ENCODE results near the gene UBASH3B.
A peak's percentile ranks its signal among the peaks of the same experiment; 100 is the strongest.

The UBASH3B gene

GRCh38 chr11:122764371-122765090, 109.0 kb downstream of the UBASH3B start:
- in situ Hi-C loops (cut with HindIII; ENCODE audit: low pct_ligation_motif_present, low pct_unique_long_range_greater_than_20kb, low sequenced_read_pairs), result no loop called here
- DNase-seq, result no peak

DNA sequence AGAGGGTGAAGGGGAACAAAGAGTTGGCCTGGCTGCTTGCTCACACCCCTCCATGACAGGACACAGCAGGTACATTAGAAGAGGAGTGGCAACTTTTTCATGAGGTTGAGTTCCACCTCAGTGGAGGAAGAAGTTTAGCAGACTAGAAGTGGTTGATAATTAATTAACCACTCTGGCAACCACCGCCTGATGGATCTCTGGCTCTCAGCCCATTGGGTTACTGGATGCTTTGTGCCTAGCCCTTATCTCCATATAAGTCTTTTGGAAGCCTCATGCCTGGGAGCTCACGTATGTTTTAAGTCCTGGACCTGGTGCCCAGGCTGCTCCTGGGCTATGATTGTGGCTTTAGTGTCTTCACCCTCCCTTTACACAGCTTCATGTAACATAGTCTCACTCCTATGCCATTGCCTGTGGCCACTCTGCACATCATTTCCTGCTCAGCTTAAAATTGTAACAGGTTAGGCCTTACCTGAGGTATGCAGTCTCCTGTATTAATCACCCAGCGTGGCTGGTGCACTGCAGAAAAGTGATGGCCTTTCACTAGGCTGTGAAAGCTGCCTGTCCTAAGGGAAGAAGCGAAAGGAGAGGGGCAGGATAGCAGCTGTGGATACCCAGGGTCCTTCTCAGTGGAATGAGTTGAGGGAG, 110.1 kb downstream of the UBASH3B start:
- peak; percentile 19 for DNase-seq
- in situ Hi-C loops (cut with HindIII; ENCODE audit: low pct_ligation_motif_present, low pct_unique_long_range_greater_than_20kb, low sequenced_read_pairs), result no loop called here

- no peak for DNase-seq
- in situ Hi-C loops (cut with HindIII; ENCODE audit: low pct_ligation_motif_present, low pct_unique_long_range_greater_than_20kb, low sequenced_read_pairs), result no loop called here
Measured at GRCh38 chr11:122769126-122769780, 113.7 kb downstream of the UBASH3B start.

DNA sequence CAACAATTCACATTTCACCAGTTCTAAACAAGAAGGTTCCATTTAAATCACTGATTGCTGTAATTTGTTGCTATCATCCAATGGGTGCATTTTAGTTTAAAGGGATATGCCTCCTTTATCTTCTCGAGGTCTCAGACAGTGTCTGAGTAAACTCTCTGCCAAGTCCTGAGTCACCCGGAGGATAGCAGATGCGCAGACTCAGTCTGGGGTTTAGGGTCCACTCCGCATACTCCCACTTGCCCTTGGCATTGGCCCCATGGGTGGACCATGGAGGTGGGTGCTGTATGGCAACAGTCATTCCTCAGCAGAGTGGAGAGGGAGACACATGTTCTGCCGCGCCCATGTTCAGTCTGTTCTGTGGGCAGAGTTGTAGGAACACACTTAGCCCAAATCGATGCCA, 117.4 kb downstream of the UBASH3B start:
- no peak for DNase-seq
- in situ Hi-C loops (cut with HindIII; ENCODE audit: low pct_ligation_motif_present, low pct_unique_long_range_greater_than_20kb, low sequenced_read_pairs), result no loop called here

GRCh38 chr11:122773781-122774266, 118.3 kb downstream of the UBASH3B start:
- no peak for DNase-seq
- in situ Hi-C loops (cut with HindIII; ENCODE audit: low pct_ligation_motif_present, low pct_unique_long_range_greater_than_20kb, low sequenced_read_pairs), result no loop called here

- in situ Hi-C loops (cut with HindIII; ENCODE audit: low pct_ligation_motif_present, low pct_unique_long_range_greater_than_20kb, low sequenced_read_pairs), result no loop called here
- DNase-seq, result no peak
Measured at GRCh38 chr11:122775675-122776271, 120.3 kb downstream of the UBASH3B start.

DNA sequence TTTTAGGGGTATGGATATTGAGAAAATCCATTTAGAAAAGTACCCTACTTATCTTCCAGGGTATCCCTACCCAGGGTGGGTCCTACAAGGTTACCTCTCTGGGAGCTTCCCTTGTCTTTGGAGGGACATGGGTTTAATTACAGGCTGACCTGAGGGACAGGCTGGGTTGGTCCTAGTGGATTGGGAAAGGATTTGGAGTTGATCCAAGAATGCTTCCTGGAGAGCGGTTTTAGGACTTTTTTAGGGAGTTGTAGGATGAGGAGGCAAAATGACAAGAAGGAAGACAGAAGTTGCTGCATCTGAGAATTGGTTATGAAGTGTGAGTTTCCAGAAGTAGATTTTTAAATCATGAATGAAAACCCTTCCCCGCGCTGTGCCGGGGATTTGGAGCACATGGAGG, 121.0 kb downstream of the UBASH3B start:
- in situ Hi-C loops (cut with HindIII; ENCODE audit: low pct_ligation_motif_present, low pct_unique_long_range_greater_than_20kb, low sequenced_read_pairs), result no loop called here

GRCh38 chr11:122777343-122777742, 121.8 kb downstream of the UBASH3B start:
- in situ Hi-C loops (cut with HindIII; ENCODE audit: low pct_ligation_motif_present, low pct_unique_long_range_greater_than_20kb, low sequenced_read_pairs), result no loop called here
- no peak for DNase-seq

More for the DNA sequence above, 121.0 kb downstream of the UBASH3B start:
- no peak for DNase-seq

- in situ Hi-C loops (cut with HindIII; ENCODE audit: low pct_ligation_motif_present, low pct_unique_long_range_greater_than_20kb, low sequenced_read_pairs), result no loop called here
Measured at GRCh38 chr11:122778148-122778547, 122.6 kb downstream of the UBASH3B start.

DNA sequence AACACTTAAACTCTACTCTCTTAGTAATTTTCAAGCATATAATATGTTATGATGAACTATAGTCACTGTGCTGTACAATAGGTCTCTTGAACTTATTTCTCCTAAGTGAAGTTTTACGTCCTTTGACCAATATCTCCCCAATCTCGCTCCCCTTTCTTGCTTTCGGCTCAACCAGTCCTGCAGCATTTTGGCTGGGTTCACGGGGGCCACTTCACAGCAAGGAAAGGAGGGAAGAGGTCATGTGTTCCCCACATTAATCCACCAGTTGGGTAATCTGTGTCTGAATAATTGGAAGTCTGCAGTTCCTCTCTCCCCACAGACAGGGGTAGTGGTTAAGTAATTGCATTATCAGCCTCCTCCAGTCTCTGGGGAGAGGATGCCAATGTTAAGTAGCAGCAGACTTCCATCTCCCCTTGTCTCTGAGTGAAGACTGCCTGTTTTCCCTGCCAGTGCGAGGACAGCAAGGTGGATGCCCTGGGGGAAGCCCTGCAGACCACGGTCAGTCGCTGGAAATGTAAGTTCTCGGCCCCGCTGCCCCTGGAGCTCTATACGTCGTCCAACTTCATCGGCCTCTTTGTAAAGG, 123.6 kb downstream of the UBASH3B start:
- in situ Hi-C loops (cut with HindIII; ENCODE audit: low pct_ligation_motif_present, low pct_unique_long_range_greater_than_20kb, low sequenced_read_pairs), result no loop called here
- DNase-seq, result no peak

More at GRCh38 chr11:122778148-122778547, 122.6 kb downstream of the UBASH3B start:
- no peak for DNase-seq

DNA sequence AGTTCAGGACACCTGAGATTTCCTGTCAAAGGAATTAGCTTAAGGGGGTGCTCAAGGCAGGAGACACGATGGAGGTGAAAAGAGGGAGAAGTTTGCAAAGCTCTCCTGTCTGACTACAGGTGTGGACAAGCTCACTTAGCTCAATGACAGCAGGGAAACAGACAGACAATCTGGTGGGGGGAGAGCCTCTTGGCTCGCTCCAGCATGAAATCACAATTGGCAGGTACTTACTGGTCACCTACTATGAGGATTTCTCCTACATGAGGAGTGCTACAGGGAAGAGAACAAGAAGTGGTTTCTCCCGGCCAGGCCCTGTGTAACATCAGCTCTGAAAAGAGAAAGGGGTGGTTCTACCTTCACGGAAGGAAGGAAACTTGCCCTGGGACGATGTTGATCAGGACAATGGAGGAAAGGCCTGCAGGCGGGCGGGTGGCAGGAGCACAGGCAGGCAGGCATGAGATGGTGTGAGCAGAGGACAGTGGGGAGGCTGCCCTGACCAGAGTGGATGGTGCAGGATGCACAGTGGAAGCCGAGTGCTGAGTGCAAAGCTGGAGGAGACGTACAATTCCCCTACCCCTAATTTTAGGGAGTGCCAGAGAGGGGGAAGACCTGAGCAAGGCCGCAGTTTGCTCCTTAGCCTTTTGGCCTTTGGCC, 124.9 kb downstream of the UBASH3B start:
- in situ Hi-C loops (cut with HindIII; ENCODE audit: low pct_ligation_motif_present, low pct_unique_long_range_greater_than_20kb, low sequenced_read_pairs), result no loop called here

DNA sequence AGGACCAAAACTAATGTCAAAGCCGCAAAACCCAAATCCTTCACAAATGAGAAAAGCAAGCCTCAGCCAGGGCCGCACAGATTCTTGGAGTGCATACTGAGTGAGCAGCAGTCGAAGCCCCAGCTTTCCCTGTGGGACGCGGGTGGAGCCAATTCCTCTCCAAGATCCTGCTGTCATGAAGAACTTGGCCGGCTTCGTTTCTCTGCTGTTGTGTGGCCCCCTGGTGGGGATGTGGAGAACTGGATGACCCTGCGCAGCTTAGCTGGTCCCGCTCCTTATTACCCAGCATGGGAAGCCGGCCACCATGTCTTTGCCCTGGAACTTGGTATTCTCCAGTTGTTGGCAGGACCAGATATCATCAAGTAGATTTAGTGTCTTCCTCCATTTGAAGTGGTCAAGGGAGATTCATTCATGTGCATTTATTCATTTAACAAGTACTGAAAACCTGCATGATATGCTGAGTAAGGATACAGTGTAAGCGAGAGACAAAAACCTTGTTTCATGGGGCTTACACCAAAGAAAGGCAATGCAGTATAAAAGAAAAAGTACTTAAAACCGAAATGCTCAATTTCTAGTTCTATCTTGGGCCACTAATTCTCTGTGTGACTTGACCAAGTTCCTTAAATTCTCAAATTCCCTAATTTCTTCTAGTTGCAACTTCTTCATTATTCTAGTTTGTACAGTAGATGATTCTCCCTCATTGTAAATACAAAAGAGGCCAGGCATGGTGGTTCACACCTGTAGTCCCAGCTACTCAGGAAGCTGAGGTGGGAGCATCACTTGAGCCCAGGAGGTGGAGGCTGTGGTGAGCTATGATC, 126.1 kb downstream of the UBASH3B start:
- DNase-seq, result peak; percentile 84
- in situ Hi-C loops (cut with HindIII; ENCODE audit: low pct_ligation_motif_present, low pct_unique_long_range_greater_than_20kb, low sequenced_read_pairs), result no loop called here

More for the DNA sequence above, 124.9 kb downstream of the UBASH3B start:
- DNase-seq, result no peak

DNA sequence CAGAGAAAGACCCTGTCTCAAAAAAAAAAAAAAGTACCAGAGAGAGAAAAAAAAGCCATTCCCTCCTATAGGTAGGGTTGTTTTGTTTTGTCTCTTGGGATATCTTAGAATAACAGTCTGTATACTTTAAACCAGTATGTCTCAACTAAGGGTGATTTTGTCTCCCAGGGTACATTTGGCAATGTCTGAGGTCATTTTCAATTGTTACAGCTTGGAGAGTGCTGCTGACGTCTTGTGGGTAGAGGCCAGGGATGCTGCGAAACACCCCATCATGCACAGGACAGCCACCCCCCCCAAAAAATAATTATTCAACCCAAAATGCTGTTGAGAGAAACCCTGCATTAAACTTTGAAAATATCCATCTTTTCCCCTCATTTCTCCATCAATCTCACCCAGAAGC, 126.7 kb downstream of the UBASH3B start:
- DNase-seq, result no peak
- in situ Hi-C loops (cut with HindIII; ENCODE audit: low pct_ligation_motif_present, low pct_unique_long_range_greater_than_20kb, low sequenced_read_pairs), result no loop called here

- in situ Hi-C loops (cut with HindIII; ENCODE audit: low pct_ligation_motif_present, low pct_unique_long_range_greater_than_20kb, low sequenced_read_pairs), result no loop called here
- peak; percentile 11 for DNase-seq
Measured at GRCh38 chr11:122784325-122784955, 128.9 kb downstream of the UBASH3B start.

GRCh38 chr11:122785031-122785541, 129.6 kb downstream of the UBASH3B start:
- in situ Hi-C loops (cut with HindIII; ENCODE audit: low pct_ligation_motif_present, low pct_unique_long_range_greater_than_20kb, low sequenced_read_pairs), result no loop called here
- no peak for DNase-seq

GRCh38 chr11:122786896-122787295, 131.4 kb downstream of the UBASH3B start:
- in situ Hi-C loops (cut with HindIII; ENCODE audit: low pct_ligation_motif_present, low pct_unique_long_range_greater_than_20kb, low sequenced_read_pairs), result no loop called here
- no peak for DNase-seq
